Aorta (tissue), 4 donors: ENCODE data around the gene SYPL1. TPM values are rescaled to one million over a fixed set of nuclear protein-coding genes. Genes with fewer than 3 reads are reported as not detected.

Experiments
- polyA plus RNA-seq, 2 donors: library from polyadenylated mRNA; stranded (reverse); fragments of 200-250 nt; gene quantifications; one replicate each; pipeline ENCODE4 v1.2.3, GENCODE V29; 2013
- total RNA-seq, 2 donors: library from RNA; stranded (reverse); fragmentation: NEBNext Ultra II Directional; extraction: Animal tissue kit (Norgen Biotek cat#: 25700); gene quantifications; one replicate each; pipeline ENCODE4 v1.2.1, GENCODE V29; 2021
- donor health status: healthy with polysubstance abuse.
- donor health status: Bipolar disorder and iron deficiency.
- donor health status: DM: no; HTN: no; CAD: no.
- donor health status: DM: yes; HTN: yes; CAD: no.

Gene SYPL1
- total and polyA plus RNA-seq, 4 donors = 38.9 to 70.5 (median 62.5) TPM

Other genes with a start within 250 kb of the SYPL1 start
- 10 to 100 TPM; 12.8 to 20.1 TPM for gene ATXN7L1, start 235.7 kb downstream of the SYPL1 start, total RNA-seq
- 1 to 10 TPM; 2.5 to 3.9 TPM for gene ATXN7L1, start 235.7 kb downstream of the SYPL1 start, polyA plus RNA-seq
- gene CDHR3, start 149.0 kb downstream of the SYPL1 start, total RNA-seq = 1 to 10 TPM; 3.8 to 5.1 TPM
- 1 to 10 TPM; 1.0 to 2.1 TPM for gene CDHR3, start 149.0 kb downstream of the SYPL1 start, polyA plus RNA-seq
- 100 to 1,000 TPM; 237 to 534 TPM for gene NAMPT, start 172.7 kb upstream of the SYPL1 start, total RNA-seq
- gene NAMPT, start 172.7 kb upstream of the SYPL1 start, polyA plus RNA-seq = 10 to 100 TPM; 36.2 to 46.7 TPM